Bronchial epithelial cell (primary cell): ENCODE data around the gene SEMA3C. TPM values are rescaled to one million over a fixed set of nuclear protein-coding genes. Genes with fewer than 3 reads are reported as not detected.

ENCODE experiments used
- DNase-seq: peaks from one replicate; pipeline ENCODE4 v3.0.0-alpha.2; 2010; ENCODE audit warnings: low read depth
- FAIRE-seq: peaks from 2 replicates; lab custom pipeline; 2011; peaks lifted over from hg19 to GRCh38; lab: Jason Lieb, UNC
- H3K27me3 ChIP-seq: 2 replicates; pipeline ENCODE4 v1.5.1; 2011; ENCODE audit warnings: low read length; ENCODE audit not compliant: control insufficient read depth, insufficient read depth
- H3K36me3 ChIP-seq: 2 replicates; pipeline ENCODE4 v1.5.1; 2011; ENCODE audit warnings: low read length; ENCODE audit not compliant: control insufficient read depth, insufficient read depth
- H3K4me3 ChIP-seq: 2 replicates; pipeline ENCODE4 v1.5.1; 2011; ENCODE audit warnings: mild to moderate bottlenecking, low read depth, low read length, control low read depth
- total RNA-seq: library from RNA; depleted of rRNA; stranded (reverse); fragments of >200 nt; gene quantifications from 2 replicates; pipeline ENCODE4 v1.2.1, GENCODE V29; 2014
- TF ChIP-seq, protein P1 (sequence below): IDR thresholded peaks from 2 replicates; pipeline ENCODE4 v1.5.1; 2011; ENCODE audit warnings: mild to moderate bottlenecking, moderate library complexity, low read length, control low read depth, inconsistent platforms; ENCODE audit not compliant: insufficient read depth, severe bottlenecking

SEMA3C gene
- total RNA-seq, 1 donor from 2014 or later = 178 TPM

DNA sequence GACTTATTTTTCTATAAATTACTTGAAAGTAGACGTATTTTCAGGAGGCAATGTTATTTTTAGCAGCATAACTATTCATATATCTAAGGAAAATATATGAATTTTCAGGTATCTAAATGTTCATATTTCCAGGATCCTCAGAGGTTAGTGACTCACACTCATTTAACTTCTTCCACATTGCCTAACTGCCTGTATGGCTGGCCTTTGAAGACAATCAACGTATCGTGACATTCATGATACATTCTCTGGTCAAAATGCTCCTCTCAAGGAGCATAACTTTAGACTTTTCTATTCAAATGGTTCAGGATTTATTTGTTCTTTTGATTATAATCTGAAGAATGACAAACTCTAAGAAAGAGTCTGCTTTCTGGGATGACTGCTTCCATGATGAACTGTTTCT, 89.3 kb downstream of the SEMA3C start:
- DNase-seq (peak; percentile 28), FAIRE-seq (no peak)
- Histone ChIP-seq H3K36me3 (peaks cover 3% of the 10 kb centered on the region), H3K4me3 (no peak overlapping the region), H3K27me3 (no peaks in the 10 kb centered on the region)
- TF ChIP-seq, protein P1, sequence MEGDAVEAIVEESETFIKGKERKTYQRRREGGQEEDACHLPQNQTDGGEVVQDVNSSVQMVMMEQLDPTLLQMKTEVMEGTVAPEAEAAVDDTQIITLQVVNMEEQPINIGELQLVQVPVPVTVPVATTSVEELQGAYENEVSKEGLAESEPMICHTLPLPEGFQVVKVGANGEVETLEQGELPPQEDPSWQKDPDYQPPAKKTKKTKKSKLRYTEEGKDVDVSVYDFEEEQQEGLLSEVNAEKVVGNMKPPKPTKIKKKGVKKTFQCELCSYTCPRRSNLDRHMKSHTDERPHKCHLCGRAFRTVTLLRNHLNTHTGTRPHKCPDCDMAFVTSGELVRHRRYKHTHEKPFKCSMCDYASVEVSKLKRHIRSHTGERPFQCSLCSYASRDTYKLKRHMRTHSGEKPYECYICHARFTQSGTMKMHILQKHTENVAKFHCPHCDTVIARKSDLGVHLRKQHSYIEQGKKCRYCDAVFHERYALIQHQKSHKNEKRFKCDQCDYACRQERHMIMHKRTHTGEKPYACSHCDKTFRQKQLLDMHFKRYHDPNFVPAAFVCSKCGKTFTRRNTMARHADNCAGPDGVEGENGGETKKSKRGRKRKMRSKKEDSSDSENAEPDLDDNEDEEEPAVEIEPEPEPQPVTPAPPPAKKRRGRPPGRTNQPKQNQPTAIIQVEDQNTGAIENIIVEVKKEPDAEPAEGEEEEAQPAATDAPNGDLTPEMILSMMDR = no peak

DNA sequence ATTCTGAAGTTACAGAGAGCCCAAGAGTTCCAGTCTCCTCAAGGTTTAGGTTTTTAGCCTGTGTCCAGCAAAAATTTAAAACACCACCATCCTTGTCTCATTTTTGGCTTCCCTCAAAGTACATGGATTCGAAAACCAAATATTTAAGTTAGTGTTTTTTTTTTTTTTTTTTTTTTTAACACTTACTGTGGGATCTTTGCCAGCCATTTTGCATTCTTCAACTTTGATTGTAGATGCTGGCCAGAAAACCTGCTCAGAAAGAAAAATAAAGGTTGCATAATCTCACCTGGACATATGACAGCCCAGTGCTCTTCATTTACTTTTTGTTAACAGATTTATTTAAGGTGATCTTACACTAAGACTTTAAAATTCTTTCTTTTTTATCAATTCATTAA, 91.6 kb downstream of the SEMA3C start:
- H3K27me3 ChIP-seq = no peaks in the 10 kb centered on the region
- H3K36me3 ChIP-seq = peaks cover 4% of the 10 kb centered on the region
- DNase-seq (no peak), FAIRE-seq (no peak)
- TF ChIP-seq, protein P1 = no peak
- no peak overlapping the region for H3K4me3 ChIP-seq

DNA sequence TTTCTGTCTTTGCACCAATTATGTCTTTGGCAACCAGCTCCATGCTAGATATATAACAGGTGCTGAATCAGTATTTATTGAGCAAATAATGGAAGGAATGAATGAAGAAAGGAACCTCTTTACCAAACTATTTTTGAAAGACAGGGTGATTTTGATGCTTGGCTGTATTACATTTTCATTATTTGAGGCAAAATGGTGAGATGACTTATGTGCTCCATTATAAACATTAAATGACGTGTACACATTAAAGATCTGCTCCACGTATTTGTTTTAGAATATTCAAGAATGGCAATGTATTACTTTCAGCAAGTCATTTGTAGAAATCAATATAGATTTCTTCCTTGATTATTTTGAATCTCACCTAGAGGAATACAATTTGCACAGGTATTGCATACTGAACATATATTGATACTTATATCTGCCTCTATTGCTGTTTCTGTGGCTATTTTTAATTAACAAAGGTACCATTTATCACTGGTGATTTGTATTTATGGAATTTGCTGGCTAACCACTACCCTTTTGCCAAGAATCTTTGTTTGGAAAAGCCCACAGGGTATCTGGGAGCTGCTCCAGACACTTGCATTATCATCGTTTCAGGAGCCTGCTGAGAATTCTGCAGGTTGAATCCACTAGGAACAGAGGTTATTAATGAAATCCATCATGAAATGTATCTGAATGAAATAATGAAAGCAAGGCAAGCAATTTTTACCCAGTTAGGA, 92.2 kb downstream of the SEMA3C start:
- Histone ChIP-seq H3K36me3 (peaks cover 4% of the 10 kb centered on the region), H3K27me3 (no peaks in the 10 kb centered on the region), H3K4me3 (no peak overlapping the region)
- DNase-seq (peak; percentile 31), FAIRE-seq (no peak)
- TF ChIP-seq, protein P1 = no peak

DNA sequence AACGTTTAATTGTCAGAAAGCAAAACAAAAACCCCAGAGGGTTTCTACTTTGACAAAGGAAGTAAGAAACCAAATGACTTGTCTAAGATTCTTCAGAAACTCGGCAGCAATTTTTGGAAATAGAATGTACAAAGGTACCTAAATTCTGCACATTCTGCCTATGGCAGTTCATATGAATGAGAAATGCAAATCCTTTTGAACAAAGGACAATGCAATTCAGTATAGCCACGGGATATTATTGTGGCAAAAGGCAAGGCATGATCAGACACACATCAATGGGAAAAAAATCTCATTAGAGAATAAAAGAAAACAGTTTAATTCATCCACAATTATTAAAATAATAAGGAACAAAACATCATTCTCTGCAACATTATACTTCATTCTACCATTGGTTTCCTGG, 93.4 kb downstream of the SEMA3C start:
- no peak overlapping the region for H3K4me3 ChIP-seq
- TF ChIP-seq, protein P1 = no peak
- H3K27me3 ChIP-seq = no peaks in the 10 kb centered on the region
- peaks cover 4% of the 10 kb centered on the region for H3K36me3 ChIP-seq
- DNase-seq = no peak
- no peak for FAIRE-seq

DNA sequence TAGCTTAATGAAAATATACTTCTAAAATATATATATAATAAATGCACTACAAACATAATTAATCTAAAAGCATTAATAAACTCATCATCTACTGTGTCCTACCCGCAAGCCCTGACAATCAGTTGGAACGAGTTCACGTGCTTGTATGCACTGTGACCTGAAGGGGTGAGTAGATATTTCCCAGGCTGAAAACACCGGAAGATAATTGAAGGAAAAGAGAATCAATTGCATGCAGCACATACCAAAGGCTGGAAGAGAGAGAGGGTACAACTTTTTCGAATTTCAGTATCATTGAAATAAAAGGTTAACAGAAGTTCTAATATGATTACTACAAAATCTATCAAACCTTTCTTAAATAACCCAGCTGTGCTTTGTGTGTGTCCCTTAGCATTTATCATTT, 94.6 kb downstream of the SEMA3C start:
- DNase-seq (no peak), FAIRE-seq (no peak)
- Histone ChIP-seq H3K4me3 (no peak overlapping the region), H3K27me3 (no peaks in the 10 kb centered on the region), H3K36me3 (peaks cover 4% of the 10 kb centered on the region)
- TF ChIP-seq, protein P1 = no peak

DNA sequence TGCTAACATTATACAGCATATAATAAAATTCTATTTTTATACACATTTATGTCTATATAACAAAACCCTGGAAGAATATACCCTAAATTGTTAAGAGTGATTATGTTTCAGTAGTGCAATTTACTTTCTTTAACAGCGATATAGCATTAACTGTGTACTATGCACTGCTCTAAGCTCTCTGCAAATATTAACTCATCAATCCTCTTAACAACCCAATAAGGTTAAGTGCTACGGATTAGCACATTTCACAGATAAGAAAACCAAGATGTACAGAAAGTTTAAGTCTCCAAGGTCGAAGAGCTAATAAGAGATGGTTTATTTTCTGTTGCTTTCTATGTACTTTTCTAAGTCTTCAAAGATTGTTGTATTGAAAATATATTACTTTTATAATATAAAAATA, 95.8 kb downstream of the SEMA3C start:
- Histone ChIP-seq H3K27me3 (no peaks in the 10 kb centered on the region), H3K36me3 (peaks cover 4% of the 10 kb centered on the region), H3K4me3 (no peak overlapping the region)
- TF ChIP-seq, protein P1 = no peak
- no peak for FAIRE-seq
- no peak for DNase-seq
